ENCODE measurements around the gene TRAF3IP3. TPM values are rescaled to one million over a fixed set of nuclear protein-coding genes. Genes with fewer than 3 reads are reported as not detected.

Gene TRAF3IP3, protein sequence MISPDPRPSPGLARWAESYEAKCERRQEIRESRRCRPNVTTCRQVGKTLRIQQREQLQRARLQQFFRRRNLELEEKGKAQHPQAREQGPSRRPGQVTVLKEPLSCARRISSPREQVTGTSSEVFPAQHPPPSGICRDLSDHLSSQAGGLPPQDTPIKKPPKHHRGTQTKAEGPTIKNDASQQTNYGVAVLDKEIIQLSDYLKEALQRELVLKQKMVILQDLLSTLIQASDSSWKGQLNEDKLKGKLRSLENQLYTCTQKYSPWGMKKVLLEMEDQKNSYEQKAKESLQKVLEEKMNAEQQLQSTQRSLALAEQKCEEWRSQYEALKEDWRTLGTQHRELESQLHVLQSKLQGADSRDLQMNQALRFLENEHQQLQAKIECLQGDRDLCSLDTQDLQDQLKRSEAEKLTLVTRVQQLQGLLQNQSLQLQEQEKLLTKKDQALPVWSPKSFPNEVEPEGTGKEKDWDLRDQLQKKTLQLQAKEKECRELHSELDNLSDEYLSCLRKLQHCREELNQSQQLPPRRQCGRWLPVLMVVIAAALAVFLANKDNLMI
- not detected in 2 replicates for total RNA-seq

DNA sequence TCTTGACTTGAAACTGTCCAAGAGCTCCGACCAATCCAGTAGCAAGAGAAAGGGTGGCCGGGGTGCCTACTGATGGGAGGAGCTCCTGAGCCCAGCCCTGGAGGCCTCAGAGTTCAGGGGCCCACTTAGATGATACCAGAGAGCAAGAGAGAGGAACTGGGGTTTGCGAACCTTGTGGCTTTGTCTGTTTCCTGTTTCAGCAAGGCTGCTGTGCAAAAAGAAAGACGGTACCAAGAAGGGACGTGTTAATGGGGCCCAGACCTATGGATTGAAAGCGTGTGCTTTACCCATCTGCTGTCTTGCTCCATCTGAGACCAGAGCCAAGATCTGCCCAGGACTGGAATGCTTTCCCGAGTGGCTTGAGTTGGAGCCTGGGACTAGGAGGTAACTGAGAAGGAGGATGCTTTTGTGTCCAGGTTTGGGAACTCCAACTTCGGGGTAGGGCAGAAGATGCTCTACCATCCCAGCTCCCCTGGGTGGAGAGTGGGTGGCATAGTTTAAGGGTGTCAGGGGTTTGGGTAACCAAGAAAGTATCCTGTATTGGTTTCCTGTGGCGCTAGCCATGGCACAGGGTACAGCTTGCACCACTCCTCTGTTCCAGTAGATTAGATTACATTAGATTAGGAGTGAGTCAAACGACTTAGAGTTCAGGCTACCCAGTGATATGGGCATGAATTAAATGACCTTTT is at the start of gene TRAF3IP3:
TRAF3IP3 (plus strand) TSS at position 128 of the 689 bp plus-strand sequence. CDS start 3,987 bp downstream, outside the sequence.

DNA sequence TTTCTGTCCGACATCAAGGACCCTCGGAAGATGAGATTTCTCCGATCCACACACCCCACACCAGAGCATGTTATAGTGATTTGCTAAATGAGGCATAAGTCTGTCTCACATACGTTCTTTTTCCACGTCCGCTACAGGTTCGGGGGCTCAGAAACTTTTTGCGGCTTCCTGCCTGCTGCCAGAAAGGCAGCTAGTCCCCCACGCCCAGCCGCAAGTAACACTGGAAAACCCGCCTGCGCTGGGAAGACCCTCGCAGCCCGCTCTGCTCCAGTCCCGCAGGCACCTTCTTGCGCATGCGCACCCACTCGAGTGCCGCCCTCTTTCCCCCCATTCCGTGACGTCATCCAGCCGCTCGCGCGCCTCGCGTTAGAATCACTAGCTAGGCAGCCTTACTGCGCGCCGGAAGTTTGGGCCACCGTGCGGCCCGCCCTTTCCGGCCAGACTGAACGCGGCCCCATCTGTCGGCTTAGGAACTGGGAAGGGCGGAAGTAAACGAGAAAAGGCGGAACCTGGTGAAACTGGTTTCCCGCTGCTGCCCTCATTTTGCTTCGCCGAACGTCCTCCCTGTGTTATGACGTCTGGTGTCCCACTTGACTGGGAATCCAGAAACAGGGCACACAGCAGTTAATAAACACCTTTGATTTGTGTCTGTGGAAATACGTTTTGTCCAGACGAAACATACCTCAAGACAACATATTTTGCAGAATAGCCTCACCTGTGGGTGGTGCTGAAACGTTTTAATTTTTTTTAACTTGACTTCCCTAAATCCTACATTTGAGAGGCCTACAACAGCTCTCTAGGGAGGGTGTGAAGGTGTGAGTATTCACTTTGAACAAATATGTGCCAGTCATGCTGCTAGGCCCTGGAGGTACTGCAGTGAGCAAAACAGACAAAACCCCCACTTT is 28.7 kb downstream of the TRAF3IP3 start, which contains the start of gene C1orf74:
C1orf74 (minus strand) TSS at position 295 of the 905 bp plus-strand sequence. CDS start 925 bp downstream, outside the sequence.

DNA sequence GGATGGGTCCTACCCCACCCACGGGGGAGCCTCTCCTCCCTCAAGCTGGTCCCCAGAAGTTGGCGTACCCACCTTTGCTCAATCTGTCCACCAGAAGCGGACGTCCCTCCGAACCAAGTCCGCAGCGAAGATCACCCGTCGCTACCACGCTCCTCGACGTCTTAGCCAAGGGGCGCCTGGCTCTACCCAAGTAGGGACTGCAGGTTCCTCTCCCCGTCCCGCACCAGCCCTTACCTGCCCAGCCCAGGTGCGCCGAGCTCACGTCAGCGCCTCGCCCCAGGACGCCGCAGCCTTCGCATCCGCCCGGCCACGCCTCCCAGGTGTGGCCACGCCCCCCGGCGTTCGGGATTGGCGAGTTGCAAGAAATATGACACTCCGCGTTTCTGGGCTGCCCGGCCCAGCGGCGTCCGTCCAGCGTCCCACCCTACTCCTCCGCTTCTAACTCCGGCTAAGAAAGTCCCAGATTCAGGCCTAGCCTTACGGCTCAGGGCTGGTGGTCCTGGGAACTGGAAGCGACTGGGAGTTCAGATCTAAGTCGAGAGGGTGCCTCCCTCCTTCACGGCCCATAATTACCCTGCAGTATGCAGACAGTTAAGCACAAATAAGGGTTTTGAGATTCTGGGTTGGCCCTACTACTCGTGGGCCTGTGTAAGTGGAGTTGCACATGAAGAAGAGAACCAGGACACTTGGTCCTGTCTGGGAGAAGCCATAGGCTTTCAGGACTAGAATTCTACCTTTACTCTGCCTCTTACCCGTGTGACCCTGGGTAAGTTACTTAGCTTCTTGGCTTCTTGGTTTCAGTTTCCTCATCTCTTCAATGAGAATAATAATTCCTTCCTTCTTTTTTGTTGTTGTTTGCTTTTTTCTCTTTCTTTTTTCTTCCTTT is 50.3 kb downstream of the TRAF3IP3 start, which contains the start of gene IRF6:
IRF6 (minus strand) TSS at position 268 of the 886 bp plus-strand sequence. CDS start 4,729 bp downstream, outside the sequence.

DNA sequence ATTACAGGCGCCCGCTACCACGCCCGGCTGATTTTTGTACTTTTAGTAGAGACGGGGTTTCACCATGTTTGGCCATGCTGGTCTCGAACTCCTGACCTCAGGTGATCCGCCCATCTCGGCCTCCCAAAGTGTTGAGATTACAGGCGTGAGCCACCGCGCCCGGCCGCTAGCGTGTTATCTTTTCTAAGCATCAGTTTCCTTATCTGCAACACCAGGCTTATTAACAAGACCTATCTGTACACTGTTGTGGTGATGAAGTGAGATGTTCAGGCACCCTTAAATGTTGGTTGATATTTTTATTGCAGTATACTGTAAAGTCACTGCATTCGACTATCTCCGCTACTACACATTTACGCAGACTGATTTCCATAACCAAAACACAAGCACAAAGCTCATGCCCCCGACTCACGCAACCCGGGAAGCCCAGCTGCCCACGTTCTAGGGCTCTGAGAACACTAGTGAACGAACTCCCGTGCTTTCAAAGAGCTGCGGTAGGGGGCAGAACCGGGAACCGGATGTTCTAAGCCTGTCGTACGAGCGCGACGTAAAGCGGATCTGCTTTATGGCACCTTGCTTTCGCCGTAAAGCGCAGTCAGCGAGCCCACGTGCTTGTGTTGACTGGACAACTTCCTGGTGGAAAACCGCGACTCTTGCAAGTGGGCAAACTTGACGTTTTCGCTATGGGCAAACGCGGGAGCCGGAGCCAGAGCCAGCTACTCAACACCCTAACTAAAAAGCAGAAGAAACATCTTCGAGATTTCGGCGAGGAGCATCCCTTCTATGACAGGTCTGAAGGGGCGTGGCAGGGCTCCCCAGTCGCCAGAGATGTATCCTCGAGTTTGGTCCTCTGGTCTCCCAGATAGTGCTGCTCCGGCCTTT is 71.8 kb downstream of the TRAF3IP3 start, which contains the start of gene UTP25:
UTP25 (plus strand) TSS at position 589 of the 879 bp plus-strand sequence; CDS start at position 681, 92 bp downstream.

Other genes starting within 250 kb of the TRAF3IP3 start
- not detected in 2 replicates for gene CAMK1G, start 172.3 kb upstream of the TRAF3IP3 start, total RNA-seq
- gene LAMB3, start 103.6 kb upstream of the TRAF3IP3 start, total RNA-seq: 3.4 and 3.6 TPM in 2 replicates
- 14.8 and 34.5 TPM in 2 replicates for gene G0S2, start 80.6 kb upstream of the TRAF3IP3 start, total RNA-seq
- gene HSD11B1, start 51.2 kb upstream of the TRAF3IP3 start, total RNA-seq: 16.6 and 177 TPM in 2 replicates
- 1.1 and 2.3 TPM in 2 replicates for gene C1orf74, start 28.5 kb downstream of the TRAF3IP3 start, total RNA-seq
- 0.32 TPM in 1 of 2 replicates, not detected in the other for gene IRF6, start 50.1 kb downstream of the TRAF3IP3 start, total RNA-seq
- gene UTP25, start 71.9 kb downstream of the TRAF3IP3 start, total RNA-seq: 5.1 and 6.3 TPM in 2 replicates
- gene SYT14, start 182.2 kb downstream of the TRAF3IP3 start, total RNA-seq: 1.5 TPM in 1 of 2 replicates, not detected in the other

All from cardiac atrium fibroblast (primary cell).